ENCODE measurements around the gene ESF1. TPM values are rescaled to one million over a fixed set of nuclear protein-coding genes. Genes with fewer than 3 reads are reported as not detected.
A peak's percentile ranks its signal among the peaks of the same experiment; 100 is the strongest.

Gene ESF1, protein sequence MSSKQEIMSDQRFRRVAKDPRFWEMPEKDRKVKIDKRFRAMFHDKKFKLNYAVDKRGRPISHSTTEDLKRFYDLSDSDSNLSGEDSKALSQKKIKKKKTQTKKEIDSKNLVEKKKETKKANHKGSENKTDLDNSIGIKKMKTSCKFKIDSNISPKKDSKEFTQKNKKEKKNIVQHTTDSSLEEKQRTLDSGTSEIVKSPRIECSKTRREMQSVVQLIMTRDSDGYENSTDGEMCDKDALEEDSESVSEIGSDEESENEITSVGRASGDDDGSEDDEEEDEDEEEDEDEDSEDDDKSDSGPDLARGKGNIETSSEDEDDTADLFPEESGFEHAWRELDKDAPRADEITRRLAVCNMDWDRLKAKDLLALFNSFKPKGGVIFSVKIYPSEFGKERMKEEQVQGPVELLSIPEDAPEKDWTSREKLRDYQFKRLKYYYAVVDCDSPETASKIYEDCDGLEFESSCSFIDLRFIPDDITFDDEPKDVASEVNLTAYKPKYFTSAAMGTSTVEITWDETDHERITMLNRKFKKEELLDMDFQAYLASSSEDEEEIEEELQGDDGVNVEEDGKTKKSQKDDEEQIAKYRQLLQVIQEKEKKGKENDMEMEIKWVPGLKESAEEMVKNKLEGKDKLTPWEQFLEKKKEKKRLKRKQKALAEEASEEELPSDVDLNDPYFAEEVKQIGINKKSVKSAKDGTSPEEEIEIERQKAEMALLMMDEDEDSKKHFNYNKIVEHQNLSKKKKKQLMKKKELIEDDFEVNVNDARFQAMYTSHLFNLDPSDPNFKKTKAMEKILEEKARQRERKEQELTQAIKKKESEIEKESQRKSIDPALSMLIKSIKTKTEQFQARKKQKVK
- 10.1 and 16.9 TPM in 2 replicates for total RNA-seq (2014; rRNA removed; shearing (Covaris generic))
- total RNA-seq (2022): 12.6 and 13.5 TPM in 2 replicates
- percentile 78 among the genes with signal in this experiment for Bru-seq, nascent RNA
- BruChase-seq, experiment 1, labeled RNA remaining after a 6-hour chase: percentile 68 among the genes with signal in this experiment
- BruChase-seq, experiment 2, labeled RNA remaining after a 2-hour chase: percentile 74 among the genes with signal in this experiment
- long read RNA-seq, partial matches to known transcripts: 20 of 44 reads
- long read RNA-seq, other reads (novel, unspliced or antisense): 24 of 44 reads

DNA sequence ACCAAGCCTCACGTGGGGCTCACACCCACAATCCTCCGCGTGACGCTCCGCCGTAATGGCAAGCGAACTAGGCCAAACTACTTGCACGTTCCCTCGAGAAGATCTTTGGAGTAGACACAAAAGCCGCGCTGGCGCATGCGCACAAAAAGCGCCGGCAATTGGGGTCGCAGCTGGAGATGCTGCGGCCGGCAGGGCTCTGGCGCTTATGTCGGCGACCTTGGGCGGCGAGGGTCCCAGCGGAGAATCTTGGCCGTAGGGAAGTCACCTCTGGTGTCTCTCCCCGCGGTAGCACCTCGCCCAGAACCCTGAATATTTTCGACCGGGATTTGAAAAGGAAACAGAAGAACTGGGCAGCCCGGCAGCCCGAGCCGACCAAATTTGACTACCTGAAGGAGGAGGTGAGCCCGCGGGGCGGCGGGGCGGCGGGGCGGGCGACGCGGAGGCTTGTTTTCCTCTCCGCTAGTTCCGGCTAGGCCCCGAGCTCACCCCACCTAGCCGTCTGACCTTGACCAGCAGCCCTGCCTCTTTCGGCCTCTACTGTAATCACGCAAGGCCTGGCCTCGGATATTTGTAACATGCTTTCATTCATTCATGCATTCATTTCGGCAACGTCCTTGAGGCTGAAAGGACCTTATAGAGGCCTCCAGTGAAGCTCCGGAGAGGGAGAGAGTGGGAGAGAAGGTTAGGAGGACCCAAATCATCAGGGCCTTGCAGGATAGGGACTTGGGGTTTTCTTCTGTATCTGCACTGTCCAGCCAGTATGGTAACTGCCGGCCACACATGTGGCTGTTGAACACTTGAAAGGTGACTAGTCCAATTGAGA lies at the start of gene ESF1, which contains the start of gene NDUFAF5:
TSS of gene ESF1 (minus strand) at position 27 of the 823 bp plus-strand sequence. CDS start 1,779 bp downstream, outside the sequence.
TSS of gene NDUFAF5 (plus strand) at position 136 of the 823 bp plus-strand sequence. CDS start at position 177, 41 bp downstream.
- CTCF ChIA-PET (ENCODE audit: unreplicated experiment): no interaction called here
- H3K4me2 ChIP-seq (ENCODE audit: low read length): peak within 1 kb of the TSS; percentile 93
- intact Hi-C loops (cut with micrococcal nuclease; ENCODE audit: unreplicated experiment): loop anchor here (10.0 kb wide), 1 partner anchor 150 kb away; the partner anchor contains the start of gene TASP1

DNA sequence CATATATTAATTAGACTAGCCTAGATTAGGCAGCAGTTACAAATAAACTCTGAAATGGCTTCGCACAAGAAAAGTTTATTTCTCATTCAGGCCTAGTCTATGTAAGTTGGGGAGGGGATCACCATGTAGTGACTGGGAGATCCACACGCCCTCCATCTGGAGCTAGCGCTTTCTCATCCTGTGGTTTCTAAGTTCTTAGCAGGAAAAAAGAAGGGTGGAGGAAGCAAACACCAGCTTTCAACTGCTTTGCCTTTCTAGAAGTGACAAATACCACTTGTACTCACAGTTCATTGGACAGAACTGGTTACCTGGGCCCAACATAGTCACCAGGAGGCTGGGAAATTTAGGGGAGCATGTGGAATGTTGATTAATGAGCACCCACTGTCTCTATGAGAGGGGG lies 46.8 kb upstream of the ESF1 start:
- H4K20me1 ChIP-seq (ENCODE audit: insufficient read depth, low read length): no peaks in the 10 kb centered on the region
- no peaks in the 10 kb centered on the region for H3K4me1 ChIP-seq (ENCODE audit: insufficient read depth, low read length, poor library complexity, severe bottlenecking)
- H3K27ac ChIP-seq (ENCODE audit: low read depth, low read length, poor library complexity, severe bottlenecking): no peak overlapping the region
- H3K9me2 ChIP-seq (ENCODE audit: insufficient read depth, low read length): no peaks in the 10 kb centered on the region
- ChIA-PET POLR2A (interaction anchor here (1.1 kb wide), 1 partner anchor 21 kb away, joined by 4 read pairs; no protein-coding TSS in a partner anchor), CTCF (ENCODE audit: unreplicated experiment) (no interaction called here)
- no peak overlapping the region for H3K4me3 ChIP-seq (ENCODE audit: low read depth, low read length, poor library complexity, severe bottlenecking)
- DNase-seq (ENCODE audit: low spot score): no peak
- no peaks in the 10 kb centered on the region for H3K79me2 ChIP-seq (ENCODE audit: insufficient read depth, low read depth, low read length)
- no peak overlapping the region for H2AFZ ChIP-seq (ENCODE audit: low read length)
- no TSS peak for BruUV-seq (replicated peaks)
- H3K36me3 ChIP-seq (ENCODE audit: insufficient read depth, low read length): no peaks in the 10 kb centered on the region
- H3K9me3 ChIP-seq (ENCODE audit: low read length): no peaks in the 10 kb centered on the region
- H3K4me2 ChIP-seq (ENCODE audit: low read length): no peak overlapping the region
- TF ChIP-seq, protein P1, sequence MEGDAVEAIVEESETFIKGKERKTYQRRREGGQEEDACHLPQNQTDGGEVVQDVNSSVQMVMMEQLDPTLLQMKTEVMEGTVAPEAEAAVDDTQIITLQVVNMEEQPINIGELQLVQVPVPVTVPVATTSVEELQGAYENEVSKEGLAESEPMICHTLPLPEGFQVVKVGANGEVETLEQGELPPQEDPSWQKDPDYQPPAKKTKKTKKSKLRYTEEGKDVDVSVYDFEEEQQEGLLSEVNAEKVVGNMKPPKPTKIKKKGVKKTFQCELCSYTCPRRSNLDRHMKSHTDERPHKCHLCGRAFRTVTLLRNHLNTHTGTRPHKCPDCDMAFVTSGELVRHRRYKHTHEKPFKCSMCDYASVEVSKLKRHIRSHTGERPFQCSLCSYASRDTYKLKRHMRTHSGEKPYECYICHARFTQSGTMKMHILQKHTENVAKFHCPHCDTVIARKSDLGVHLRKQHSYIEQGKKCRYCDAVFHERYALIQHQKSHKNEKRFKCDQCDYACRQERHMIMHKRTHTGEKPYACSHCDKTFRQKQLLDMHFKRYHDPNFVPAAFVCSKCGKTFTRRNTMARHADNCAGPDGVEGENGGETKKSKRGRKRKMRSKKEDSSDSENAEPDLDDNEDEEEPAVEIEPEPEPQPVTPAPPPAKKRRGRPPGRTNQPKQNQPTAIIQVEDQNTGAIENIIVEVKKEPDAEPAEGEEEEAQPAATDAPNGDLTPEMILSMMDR (conservative IDR thresholded peaks at IDR 0.05; ENCODE audit: low read length): no peak
- no peak for TF ChIP-seq EZH2phosphoT487 (IDR thresholded peaks at IDR 0.05; ENCODE audit: borderline replicate concordance, low read depth, low read length)
- intact Hi-C loops (cut with micrococcal nuclease; ENCODE audit: unreplicated experiment): no loop called here

More for the DNA sequence above, at the start of gene ESF1, which contains the start of gene NDUFAF5:
- Histone ChIP-seq H3K27ac (ENCODE audit: low read depth, low read length, poor library complexity, severe bottlenecking) (peak within 1 kb of the TSS; percentile 66), H3K36me3 (ENCODE audit: insufficient read depth, low read length) (peaks cover 57% of the 10 kb centered on the region), H3K79me2 (ENCODE audit: insufficient read depth, low read depth, low read length) (peaks cover 72% of the 10 kb centered on the region), H3K4me1 (ENCODE audit: insufficient read depth, low read length, poor library complexity, severe bottlenecking) (peaks cover 27% of the 10 kb centered on the region), H2AFZ (ENCODE audit: low read length) (peak within 1 kb of the TSS; percentile 86), H3K9me3 (ENCODE audit: low read length) (no peaks in the 10 kb centered on the region), H4K20me1 (ENCODE audit: insufficient read depth, low read length) (peaks cover 15% of the 10 kb centered on the region; the same call in 1 of the 2 replicates), H3K4me3 (ENCODE audit: low read depth, low read length, poor library complexity, severe bottlenecking) (peak within 1 kb of the TSS; percentile 90), H3K9me2 (ENCODE audit: insufficient read depth, low read length) (no peaks in the 10 kb centered on the region)
- POLR2A ChIA-PET: interaction anchor here (0.5 to 2.3 kb wide), 12 partner anchors 9 to 203 kb away, joined by 3 to 10 read pairs (median 4); no protein-coding TSS in a partner anchor
- DNase-seq (ENCODE audit: low spot score): peak; percentile 97
- TSS peak; percentile 58 for BruUV-seq (replicated peaks)
- TF ChIP-seq EZH2phosphoT487 (IDR thresholded peaks at IDR 0.05; ENCODE audit: borderline replicate concordance, low read depth, low read length): no peak
- TF ChIP-seq, protein P1 (conservative IDR thresholded peaks at IDR 0.05; ENCODE audit: low read length): no peak
